HK-2 (cell line): ENCODE measurements around the gene C16orf54.
"Not testable (repeated sequence)": the region's sequence is repeated elsewhere in the genome, so short reads cannot be mapped to it uniquely, and the experiment has no call there.

Source experiments
- DNase-seq: peaks from one replicate; pipeline ENCODE4 v3.0.0-alpha.2; 2018; ENCODE audit not compliant: unreplicated experiment

Gene C16orf54

GRCh38 chr16:29769507-29769906 is 23.7 kb upstream of the C16orf54 start:
- DNase-seq, result no peak

- no peak for DNase-seq
Measured at GRCh38 chr16:29767062-29767461, 21.3 kb upstream of the C16orf54 start.

GRCh38 chr16:29766571-29766970 is 20.8 kb upstream of the C16orf54 start:
- no peak for DNase-seq

GRCh38 chr16:29765167-29766032 is 19.6 kb upstream of the C16orf54 start:
- DNase-seq, result no peak

DNA sequence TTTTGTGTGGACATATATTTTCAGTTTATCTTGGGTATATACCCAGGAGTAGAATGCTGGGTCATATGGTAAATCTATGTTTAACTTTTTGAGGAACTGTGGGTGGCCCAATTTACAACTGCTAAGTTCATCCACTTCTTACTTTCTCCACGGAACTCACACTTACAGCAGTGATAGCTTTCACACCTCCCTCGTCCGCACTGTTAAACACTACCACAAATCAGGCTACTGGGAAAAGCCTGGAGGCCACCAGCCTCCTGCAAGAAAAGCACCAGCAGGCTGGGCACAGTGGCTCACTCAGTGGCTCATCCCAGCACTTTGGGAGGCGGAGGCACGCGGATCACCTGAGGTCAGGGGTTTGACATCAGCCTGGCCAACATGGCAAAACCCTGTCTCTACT is 17.5 kb upstream of the C16orf54 start:
- no peak for DNase-seq

DNA sequence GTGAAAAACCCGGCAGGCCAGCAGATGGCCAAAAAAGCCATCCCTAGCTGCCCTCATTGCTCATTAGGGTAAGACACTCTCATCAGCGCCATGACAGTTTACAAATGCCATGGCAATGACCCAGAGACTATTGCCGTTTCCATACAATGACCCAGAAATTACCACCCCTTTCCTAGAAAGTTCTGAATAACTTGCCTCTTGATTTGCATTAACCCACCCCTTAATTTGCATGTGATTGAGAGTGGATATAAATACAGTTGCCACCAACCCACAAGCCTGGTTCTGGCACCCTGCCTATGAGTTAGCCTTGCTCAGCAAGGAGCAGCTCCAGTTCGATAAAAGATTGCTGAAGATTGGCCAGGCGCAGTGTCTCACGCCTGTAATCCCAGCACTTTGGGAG is 16.1 kb upstream of the C16orf54 start:
- no peak for DNase-seq

GRCh38 chr16:29761280-29761651 is 15.5 kb upstream of the C16orf54 start:
- not testable (repeated sequence) for DNase-seq

DNA sequence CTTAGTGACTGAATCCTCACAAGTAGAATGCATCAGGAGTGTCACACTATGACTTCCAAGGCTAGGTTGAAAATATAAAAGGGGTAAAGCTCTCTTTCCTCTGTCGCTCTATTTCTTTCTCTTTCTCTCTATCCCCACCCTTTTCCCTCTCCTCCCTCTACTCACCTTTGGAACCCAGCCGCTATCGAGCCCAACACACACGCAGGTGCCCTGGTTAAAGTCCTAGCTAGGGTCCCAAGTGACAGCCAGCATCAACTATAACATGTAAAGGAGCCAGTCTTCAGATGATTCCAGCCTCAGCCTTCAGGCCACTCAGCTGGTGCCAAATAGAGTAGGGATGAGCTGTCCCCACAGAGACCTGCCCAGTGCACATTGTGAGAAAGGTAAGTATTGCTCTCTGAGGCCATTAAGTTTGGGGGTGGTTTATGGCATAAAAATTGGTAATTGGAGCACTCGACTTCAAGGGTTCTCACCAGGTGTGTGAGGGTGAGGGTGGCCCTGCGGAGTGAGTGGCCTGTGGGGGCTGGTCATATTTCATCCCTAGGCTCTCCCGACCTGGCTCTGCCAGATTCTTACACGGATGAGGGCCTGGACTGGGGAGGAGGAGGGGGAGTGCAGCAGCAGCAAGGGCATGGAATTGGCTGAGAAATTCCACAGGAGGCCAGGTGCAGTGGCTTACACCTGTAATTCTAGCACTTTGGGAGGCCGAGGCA is 14.9 kb upstream of the C16orf54 start:
- no peak for DNase-seq

GRCh38 chr16:29757950-29758466 is 12.2 kb upstream of the C16orf54 start:
- no peak for DNase-seq

DNA sequence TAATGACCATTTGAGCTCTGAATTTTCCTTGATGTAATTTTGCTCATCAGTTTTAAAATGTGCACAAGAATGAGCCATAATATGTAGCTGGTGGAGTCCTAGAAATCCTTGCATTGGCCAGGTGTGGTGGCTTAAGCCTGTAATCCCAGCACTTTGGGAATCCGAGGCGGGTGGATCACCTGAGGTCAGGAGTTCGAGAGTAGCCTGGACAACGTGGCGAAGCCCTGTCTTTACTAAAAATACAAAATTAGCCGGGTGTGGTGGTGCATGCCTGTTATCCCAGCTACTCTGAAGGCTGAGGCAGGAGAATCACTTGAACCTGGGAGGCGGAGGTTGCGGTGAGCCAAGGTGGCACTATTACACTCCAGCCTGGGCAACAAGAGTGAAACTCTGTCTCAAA is 11.3 kb upstream of the C16orf54 start:
- not testable (repeated sequence) for DNase-seq

- DNase-seq, result no peak
Measured at GRCh38 chr16:29756654-29757053, 10.9 kb upstream of the C16orf54 start.

- DNase-seq, result no peak
Measured at GRCh38 chr16:29753516-29753915, 7.7 kb upstream of the C16orf54 start.

GRCh38 chr16:29748760-29749149 is 3.0 kb upstream of the C16orf54 start:
- not testable (repeated sequence) for DNase-seq

GRCh38 chr16:29747947-29748759 is 2.4 kb upstream of the C16orf54 start:
- no peak for DNase-seq

GRCh38 chr16:29746518-29746917 is 728 bp upstream of the C16orf54 start:
- DNase-seq, result not testable (repeated sequence)

- DNase-seq, result no peak
Measured at GRCh38 chr16:29745121-29745852, 503 bp downstream of the C16orf54 start.

- DNase-seq, result no peak
Measured at GRCh38 chr16:29744541-29745101, 1.2 kb downstream of the C16orf54 start.

DNA sequence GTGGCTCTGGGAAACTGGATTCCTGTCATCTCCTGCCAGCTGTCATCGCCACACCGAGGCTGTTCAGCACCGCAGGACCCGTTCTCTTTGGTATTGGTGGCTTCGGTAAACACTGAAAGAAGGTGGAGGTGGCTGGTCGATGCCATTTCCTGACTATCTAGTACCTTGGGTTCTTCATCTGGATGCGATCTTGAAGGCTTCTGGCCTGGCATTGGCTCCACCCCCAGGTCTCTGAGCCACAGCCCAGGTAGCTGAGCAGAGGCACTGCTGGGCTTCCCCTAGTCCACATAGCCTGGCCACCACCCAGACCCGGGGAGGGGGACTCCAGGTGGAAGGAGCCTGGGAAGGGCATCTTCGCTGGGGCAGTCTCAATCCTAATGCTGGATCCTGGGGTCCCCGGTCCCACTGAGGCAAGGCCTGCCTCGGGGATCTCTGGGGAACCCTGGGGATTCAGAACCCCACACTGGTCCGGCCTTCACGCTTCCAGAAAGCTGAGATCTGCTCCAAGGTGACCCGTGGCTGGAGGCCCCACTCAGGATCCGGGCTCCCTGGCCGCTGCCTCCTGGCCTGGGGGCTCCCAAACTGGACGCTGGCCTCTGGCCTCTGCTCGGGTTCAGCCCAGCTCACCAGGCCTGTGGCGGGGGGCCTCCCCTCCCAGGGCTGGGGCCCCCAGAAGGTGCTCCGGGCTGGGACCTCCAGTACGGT is 1.8 kb downstream of the C16orf54 start:
- DNase-seq, result no peak

- no peak for DNase-seq
Measured at GRCh38 chr16:29743475-29743826, 2.3 kb downstream of the C16orf54 start.

- DNase-seq, result no peak
Measured at GRCh38 chr16:29742683-29743275, 3.0 kb downstream of the C16orf54 start.
